Measurements from ENCODE around the gene CCDC74A. TPM values are rescaled to one million over a fixed set of nuclear protein-coding genes. Genes with fewer than 3 reads are reported as not detected.
"Not testable (repeated sequence)": the region's sequence is repeated elsewhere in the genome, so short reads cannot be mapped to it uniquely, and the experiment has no call there.

Gene CCDC74A
- total RNA-seq, 1 donor from 2014 or later, result 1.6 TPM

DNA sequence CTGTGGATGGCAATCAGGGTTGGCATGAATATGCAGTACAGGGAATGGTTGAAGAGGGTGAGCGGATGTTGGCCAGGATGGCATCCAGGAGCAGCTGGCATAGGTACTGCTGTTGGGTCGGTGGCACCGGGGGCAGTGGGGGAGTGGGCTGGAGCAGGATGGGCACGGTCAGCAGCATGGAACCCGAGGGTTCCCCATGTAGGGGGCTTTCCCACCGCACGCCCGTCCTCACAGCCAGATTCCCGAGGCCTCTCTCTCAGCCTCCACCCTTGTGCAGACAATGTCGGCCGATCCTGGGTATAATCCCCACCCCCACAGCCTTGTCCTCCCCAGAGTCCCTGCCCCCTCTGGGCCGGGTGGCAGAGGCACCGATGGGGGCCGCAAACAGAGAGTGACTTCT is 9.2 kb downstream of the CCDC74A start:
- H3K4me1 Mint-ChIP-seq (ENCODE audit: low read depth); intact Hi-C loops (cut with micrococcal nuclease); H3K27me3 Mint-ChIP-seq (ENCODE audit: insufficient read depth); H3K9me3 Mint-ChIP-seq; DNase-seq (ENCODE audit: low spot score); H3K4me3 Mint-ChIP-seq; H3K36me3 Mint-ChIP-seq (ENCODE audit: low read depth); H3K27ac Mint-ChIP-seq: not testable (repeated sequence)

- H3K27ac Mint-ChIP-seq; H3K4me1 Mint-ChIP-seq (ENCODE audit: low read depth); H3K27me3 Mint-ChIP-seq (ENCODE audit: insufficient read depth); H3K36me3 Mint-ChIP-seq (ENCODE audit: low read depth); intact Hi-C loops (cut with micrococcal nuclease); H3K9me3 Mint-ChIP-seq; DNase-seq (ENCODE audit: low spot score); H3K4me3 Mint-ChIP-seq: not testable (repeated sequence)
Measured at GRCh38 chr2:131538856-131539255, 11.2 kb downstream of the CCDC74A start.

- H3K27ac Mint-ChIP-seq, result no peak overlapping the region
- H3K36me3 Mint-ChIP-seq (ENCODE audit: low read depth), result no peaks in the 10 kb centered on the region
- no peaks in the 10 kb centered on the region for H3K4me1 Mint-ChIP-seq (ENCODE audit: low read depth)
- DNase-seq (ENCODE audit: low spot score), result no peak
- H3K27me3 Mint-ChIP-seq (ENCODE audit: insufficient read depth), result peaks cover 15% of the 10 kb centered on the region
- no peak overlapping the region for H3K4me3 Mint-ChIP-seq
- no peaks in the 10 kb centered on the region for H3K9me3 Mint-ChIP-seq
- intact Hi-C loops (cut with micrococcal nuclease), result no loop called here
Measured at GRCh38 chr2:131542438-131543384, 15.0 kb downstream of the CCDC74A start.

DNA sequence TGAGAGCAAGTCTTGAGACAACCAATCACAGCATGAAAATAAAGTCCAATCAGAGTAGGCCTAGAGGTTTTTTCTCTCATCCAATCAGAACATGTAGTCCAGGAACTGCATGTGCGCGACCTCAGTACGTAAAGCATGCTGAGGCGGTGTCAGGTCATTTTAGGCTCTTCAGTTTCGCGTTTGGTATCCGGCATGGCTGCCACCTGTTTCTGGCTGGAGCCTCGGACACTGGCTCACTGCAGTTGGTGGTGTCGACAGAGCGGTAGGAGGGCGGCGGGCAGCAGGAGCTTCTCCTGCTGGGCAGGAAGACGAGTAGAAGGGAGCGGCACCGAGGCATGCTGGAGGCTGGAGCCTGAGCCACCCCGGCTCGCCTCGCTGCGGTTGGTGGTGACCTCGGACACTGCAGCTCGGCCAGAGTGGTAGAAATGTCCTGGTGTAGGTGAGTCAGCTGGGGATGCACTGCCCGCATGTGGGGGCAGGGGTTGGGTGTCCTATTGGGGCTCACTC is 15.8 kb downstream of the CCDC74A start:
- no peaks in the 10 kb centered on the region for H3K9me3 Mint-ChIP-seq
- H3K27me3 Mint-ChIP-seq (ENCODE audit: insufficient read depth), result peaks cover 20% of the 10 kb centered on the region
- H3K36me3 Mint-ChIP-seq (ENCODE audit: low read depth), result no peaks in the 10 kb centered on the region
- DNase-seq (ENCODE audit: low spot score), result no peak
- H3K4me3 Mint-ChIP-seq, result no peak overlapping the region
- H3K27ac Mint-ChIP-seq, result no peak overlapping the region
- intact Hi-C loops (cut with micrococcal nuclease), result no loop called here
- H3K4me1 Mint-ChIP-seq (ENCODE audit: low read depth), result no peaks in the 10 kb centered on the region

- intact Hi-C loops (cut with micrococcal nuclease); H3K36me3 Mint-ChIP-seq (ENCODE audit: low read depth); H3K9me3 Mint-ChIP-seq; H3K4me1 Mint-ChIP-seq (ENCODE audit: low read depth); H3K27ac Mint-ChIP-seq; H3K4me3 Mint-ChIP-seq; DNase-seq (ENCODE audit: low spot score): not testable (repeated sequence)
- peaks cover 24% of the 10 kb centered on the region for H3K27me3 Mint-ChIP-seq (ENCODE audit: insufficient read depth)
Measured at GRCh38 chr2:131544006-131544812, 16.5 kb downstream of the CCDC74A start.

DNA sequence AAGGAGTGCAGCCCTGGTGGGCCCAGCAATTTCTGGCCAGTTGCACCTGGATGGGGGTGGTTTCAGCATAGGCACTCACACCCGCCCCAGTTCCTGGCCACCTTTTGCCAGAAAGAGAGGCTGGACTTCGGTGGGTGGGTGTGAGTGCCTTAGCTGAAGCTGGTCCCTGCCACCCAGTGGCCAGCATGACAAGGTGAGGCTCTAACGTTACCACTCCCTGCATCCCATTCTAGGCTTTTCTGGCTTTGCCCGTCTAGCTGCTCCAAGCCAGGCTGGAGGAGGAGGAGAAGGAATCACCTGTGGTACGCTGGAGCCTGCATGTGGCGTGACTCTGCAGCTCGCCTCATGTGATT is 17.1 kb downstream of the CCDC74A start:
- H3K4me3 Mint-ChIP-seq; H3K27ac Mint-ChIP-seq; H3K9me3 Mint-ChIP-seq; H3K36me3 Mint-ChIP-seq (ENCODE audit: low read depth); intact Hi-C loops (cut with micrococcal nuclease); H3K4me1 Mint-ChIP-seq (ENCODE audit: low read depth); DNase-seq (ENCODE audit: low spot score): not testable (repeated sequence)
- peaks cover 25% of the 10 kb centered on the region for H3K27me3 Mint-ChIP-seq (ENCODE audit: insufficient read depth)

- H3K4me3 Mint-ChIP-seq, result no peak overlapping the region
- no peaks in the 10 kb centered on the region for H3K4me1 Mint-ChIP-seq (ENCODE audit: low read depth)
- intact Hi-C loops (cut with micrococcal nuclease), result no loop called here
- H3K36me3 Mint-ChIP-seq (ENCODE audit: low read depth), result no peaks in the 10 kb centered on the region
- peaks cover 31% of the 10 kb centered on the region for H3K27me3 Mint-ChIP-seq (ENCODE audit: insufficient read depth)
- H3K9me3 Mint-ChIP-seq, result no peaks in the 10 kb centered on the region
- H3K27ac Mint-ChIP-seq, result no peak overlapping the region
- DNase-seq (ENCODE audit: low spot score), result no peak
Measured at GRCh38 chr2:131552871-131553270, 25.2 kb downstream of the CCDC74A start.

GRCh38 chr2:131556998-131557397 is 29.3 kb downstream of the CCDC74A start:
- intact Hi-C loops (cut with micrococcal nuclease), result no loop called here
- H3K4me1 Mint-ChIP-seq (ENCODE audit: low read depth), result no peaks in the 10 kb centered on the region
- DNase-seq (ENCODE audit: low spot score), result no peak
- no peak overlapping the region for H3K4me3 Mint-ChIP-seq
- no peaks in the 10 kb centered on the region for H3K36me3 Mint-ChIP-seq (ENCODE audit: low read depth)
- no peaks in the 10 kb centered on the region for H3K9me3 Mint-ChIP-seq
- peaks cover 28% of the 10 kb centered on the region for H3K27me3 Mint-ChIP-seq (ENCODE audit: insufficient read depth)
- no peak overlapping the region for H3K27ac Mint-ChIP-seq

DNA sequence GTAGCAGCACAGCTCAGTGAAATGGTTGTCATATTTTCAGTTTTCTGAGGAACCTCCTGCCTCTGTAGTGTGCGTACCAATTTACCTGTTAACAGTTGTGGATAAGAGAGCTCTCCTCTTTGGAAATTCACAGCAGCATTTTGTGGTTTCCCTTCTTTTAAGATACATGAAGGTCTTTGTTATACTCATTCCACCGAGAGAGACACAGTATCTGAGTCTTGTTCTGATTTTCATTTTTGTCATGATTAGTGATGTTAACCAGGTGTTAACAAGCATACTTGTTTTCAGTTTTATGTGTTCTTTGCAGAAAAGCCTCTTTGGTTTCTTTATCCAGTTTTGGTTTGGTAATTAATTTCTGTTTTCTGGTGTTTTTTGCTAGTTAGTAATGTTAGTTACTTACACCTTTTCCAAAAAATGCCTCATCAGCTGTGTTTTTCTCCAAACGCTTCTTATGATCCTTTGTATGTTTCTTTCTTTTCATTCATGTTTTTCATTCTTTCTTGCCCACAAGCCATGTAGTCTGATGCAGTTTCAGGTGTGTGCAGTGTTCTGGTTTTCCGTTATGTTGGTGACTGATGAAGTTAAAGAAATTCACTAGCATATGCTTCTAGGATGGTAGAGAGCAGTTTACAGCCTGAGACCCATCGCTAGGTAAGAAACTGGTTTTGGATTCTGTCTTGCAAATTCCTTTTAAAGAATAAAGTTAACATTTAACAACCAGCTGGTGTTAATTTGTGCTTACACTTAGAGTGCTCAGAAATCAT is 30.1 kb downstream of the CCDC74A start:
- intact Hi-C loops (cut with micrococcal nuclease), result no loop called here
- H3K27ac Mint-ChIP-seq, result no peak overlapping the region
- H3K36me3 Mint-ChIP-seq (ENCODE audit: low read depth), result no peaks in the 10 kb centered on the region
- H3K4me1 Mint-ChIP-seq (ENCODE audit: low read depth), result no peaks in the 10 kb centered on the region
- H3K9me3 Mint-ChIP-seq, result no peaks in the 10 kb centered on the region
- no peak overlapping the region for H3K4me3 Mint-ChIP-seq
- DNase-seq (ENCODE audit: low spot score), result no peak
- H3K27me3 Mint-ChIP-seq (ENCODE audit: insufficient read depth), result peaks cover 30% of the 10 kb centered on the region

GRCh38 chr2:131566371-131566770 is 38.7 kb downstream of the CCDC74A start:
- Mint-ChIP-seq H3K27ac (no peak overlapping the region), H3K9me3 (no peaks in the 10 kb centered on the region), H3K36me3 (ENCODE audit: low read depth) (no peaks in the 10 kb centered on the region), H3K4me1 (ENCODE audit: low read depth) (no peaks in the 10 kb centered on the region), H3K4me3 (no peak overlapping the region), H3K27me3 (ENCODE audit: insufficient read depth) (peaks cover 18% of the 10 kb centered on the region)
- no peak for DNase-seq (ENCODE audit: low spot score)
- intact Hi-C loops (cut with micrococcal nuclease), result no loop called here

DNA sequence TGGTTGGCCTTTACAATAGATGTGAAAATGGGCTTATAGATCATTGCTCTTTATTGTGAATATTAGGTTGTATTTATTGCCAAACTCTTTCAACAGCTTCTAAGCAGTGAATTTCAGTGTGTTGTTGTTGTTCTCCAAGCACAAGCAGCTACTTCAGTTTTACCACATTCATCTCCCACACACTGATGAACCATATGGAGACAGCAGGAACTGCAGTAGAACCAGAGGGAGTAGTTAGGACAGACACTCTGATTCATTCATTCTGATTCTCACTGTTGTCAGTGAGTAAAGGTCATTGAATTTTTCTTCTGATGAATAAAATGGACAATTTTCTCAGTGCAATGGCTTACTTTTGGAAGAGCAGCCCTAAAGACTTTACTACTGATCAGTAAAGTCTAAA is 40.2 kb downstream of the CCDC74A start:
- Mint-ChIP-seq H3K36me3 (ENCODE audit: low read depth) (no peaks in the 10 kb centered on the region), H3K4me1 (ENCODE audit: low read depth) (no peaks in the 10 kb centered on the region), H3K4me3 (no peak overlapping the region), H3K27ac (no peak overlapping the region), H3K9me3 (no peaks in the 10 kb centered on the region), H3K27me3 (ENCODE audit: insufficient read depth) (peaks cover 15% of the 10 kb centered on the region)
- intact Hi-C loops (cut with micrococcal nuclease), result no loop called here
- no peak for DNase-seq (ENCODE audit: low spot score)

DNA sequence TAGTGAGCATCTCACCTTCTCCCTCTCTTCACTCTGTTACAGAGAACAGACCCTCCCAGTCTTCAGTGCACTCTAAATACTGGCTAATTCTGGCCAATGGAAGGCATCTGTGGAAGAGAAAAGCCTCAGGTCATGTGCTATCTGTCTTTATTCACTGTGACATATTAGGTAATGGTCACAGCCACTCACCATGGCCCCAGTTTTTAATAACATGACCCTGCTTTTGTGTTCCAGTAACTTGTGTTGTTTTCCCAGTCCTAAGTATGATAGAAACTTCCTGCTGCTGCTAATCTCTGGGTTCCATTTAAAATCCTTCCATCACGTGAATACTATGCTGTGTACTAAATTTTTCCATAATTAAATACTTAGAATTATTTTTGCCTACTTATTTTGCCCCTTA is 40.7 kb downstream of the CCDC74A start:
- H3K27ac Mint-ChIP-seq; H3K4me3 Mint-ChIP-seq; H3K9me3 Mint-ChIP-seq; H3K36me3 Mint-ChIP-seq (ENCODE audit: low read depth); DNase-seq (ENCODE audit: low spot score); intact Hi-C loops (cut with micrococcal nuclease); H3K4me1 Mint-ChIP-seq (ENCODE audit: low read depth): not testable (repeated sequence)
- peaks cover 16% of the 10 kb centered on the region for H3K27me3 Mint-ChIP-seq (ENCODE audit: insufficient read depth)
